Loucy (cell line): Measurements from ENCODE around the gene NBEA.

Experiments
- H2AFZ ChIP-seq: fragments of 200-600 bp; sonication (generic); 2 replicates; pipeline ENCODE4 v1.6.0; 2016; ENCODE audit warnings: antibody characterized with exemption, mild to moderate bottlenecking, low read length, moderate library complexity
- H3F3A ChIP-seq: fragments of 200-600 bp; 2 replicates; pipeline ENCODE4 v1.6.0; 2016; ENCODE audit warnings: antibody characterized with exemption, low read depth, mild to moderate bottlenecking
- H3K27me3 ChIP-seq: fragments of 200-600 bp; sonication (generic); 2 replicates; pipeline ENCODE4 v1.6.1; 2014; ENCODE audit warnings: low read length, mild to moderate bottlenecking; ENCODE audit not compliant: insufficient read depth, poor library complexity, severe bottlenecking
- H3K36me3 ChIP-seq: fragments of 200-600 bp; sonication (generic); 2 replicates; pipeline ENCODE4 v1.6.1; 2016; ENCODE audit warnings: low read length; ENCODE audit not compliant: insufficient read depth
- H3K4me1 ChIP-seq: fragments of 200-600 bp; sonication (generic); 2 replicates; pipeline ENCODE4 v1.5.1; 2014; ENCODE audit warnings: low read length, mild to moderate bottlenecking; ENCODE audit not compliant: insufficient read depth, poor library complexity, severe bottlenecking
- H3K4me2 ChIP-seq: fragments of 200-600 bp; sonication (generic); 2 replicates; pipeline ENCODE4 v1.6.0; 2014; ENCODE audit warnings: antibody characterized with exemption, low read length, low read depth, mild to moderate bottlenecking; ENCODE audit not compliant: poor library complexity, severe bottlenecking
- H3K4me3 ChIP-seq: fragments of 200-600 bp; sonication (generic); 2 replicates; pipeline ENCODE4 v1.5.1; 2014; ENCODE audit warnings: low read length, mild to moderate bottlenecking, mixed read lengths; ENCODE audit not compliant: poor library complexity, severe bottlenecking
- H3K79me2 ChIP-seq: fragments of 200-600 bp; sonication (generic); 2 replicates; pipeline ENCODE4 v1.6.1; 2014; ENCODE audit warnings: low read length; ENCODE audit not compliant: insufficient read depth
- H3K9ac ChIP-seq: fragments of 200-600 bp; sonication (generic); 2 replicates; pipeline ENCODE4 v1.6.0; 2014; ENCODE audit warnings: mild to moderate bottlenecking, low read depth, low read length, moderate library complexity; ENCODE audit not compliant: poor library complexity, severe bottlenecking
- H3K9me2 ChIP-seq: fragments of 200-600 bp; sonication (generic); replicated peaks from 2 replicates; pipeline ENCODE4 v1.6.1; 2016; ENCODE audit warnings: low read depth, low read length, mixed read lengths
- H3K9me3 ChIP-seq: fragments of 200-600 bp; sonication (generic); 2 replicates; pipeline ENCODE4 v1.6.1; 2014; ENCODE audit warnings: mild to moderate bottlenecking, antibody characterized with exemption, low read length, low read depth; ENCODE audit not compliant: insufficient read depth
- H4K20me1 ChIP-seq: fragments of 200-600 bp; sonication (generic); 2 replicates; pipeline ENCODE4 v1.6.0; 2014; ENCODE audit warnings: antibody characterized with exemption, low read length, mild to moderate bottlenecking; ENCODE audit not compliant: insufficient read depth, poor library complexity, severe bottlenecking
- CTCF ChIP-seq: fragments of 200-600 bp; sonication (generic); conservative IDR thresholded peaks from 2 replicates; pipeline ENCODE4 v1.5.1; 2014; ENCODE audit warnings: mild to moderate bottlenecking, antibody characterized with exemption, low read length
- EZH2phosphoT487 ChIP-seq: fragments of 200-600 bp; IDR thresholded peaks from 2 replicates; pipeline ENCODE4 v1.6.1; 2018; ENCODE audit warnings: antibody characterized with exemption, mild to moderate bottlenecking, moderate library complexity, borderline replicate concordance

Gene NBEA

GRCh38 chr13:35694031-35694430 lies 752.0 kb downstream of the NBEA start:
- H3K9ac ChIP-seq, result no peak overlapping the region
- no peak overlapping the region for H2AFZ ChIP-seq
- no peaks in the 10 kb centered on the region for H3K79me2 ChIP-seq
- H3F3A ChIP-seq, result no peaks in the 10 kb centered on the region
- H3K27me3 ChIP-seq, result no peaks in the 10 kb centered on the region
- no peaks in the 10 kb centered on the region for H4K20me1 ChIP-seq
- H3K4me1 ChIP-seq, result no peaks in the 10 kb centered on the region
- H3K4me2 ChIP-seq, result no peak overlapping the region
- no peak overlapping the region for H3K4me3 ChIP-seq
- no peaks in the 10 kb centered on the region for H3K9me2 ChIP-seq
- no peaks in the 10 kb centered on the region for H3K36me3 ChIP-seq
- TF ChIP-seq CTCF (no peak), EZH2phosphoT487 (no peak)
- H3K9me3 ChIP-seq, result no peaks in the 10 kb centered on the region

- Histone ChIP-seq H3K9me3 (no peaks in the 10 kb centered on the region), H3K36me3 (no peaks in the 10 kb centered on the region), H3K9me2 (no peaks in the 10 kb centered on the region), H2AFZ (no peak overlapping the region), H3K4me1 (no peaks in the 10 kb centered on the region), H4K20me1 (no peaks in the 10 kb centered on the region), H3K27me3 (no peaks in the 10 kb centered on the region), H3K4me2 (no peak overlapping the region), H3K79me2 (no peaks in the 10 kb centered on the region), H3K4me3 (no peak overlapping the region), H3F3A (no peaks in the 10 kb centered on the region), H3K9ac (no peak overlapping the region)
- TF ChIP-seq CTCF (no peak), EZH2phosphoT487 (no peak)
Measured at GRCh38 chr13:35694549-35695447, 752.7 kb downstream of the NBEA start.

DNA sequence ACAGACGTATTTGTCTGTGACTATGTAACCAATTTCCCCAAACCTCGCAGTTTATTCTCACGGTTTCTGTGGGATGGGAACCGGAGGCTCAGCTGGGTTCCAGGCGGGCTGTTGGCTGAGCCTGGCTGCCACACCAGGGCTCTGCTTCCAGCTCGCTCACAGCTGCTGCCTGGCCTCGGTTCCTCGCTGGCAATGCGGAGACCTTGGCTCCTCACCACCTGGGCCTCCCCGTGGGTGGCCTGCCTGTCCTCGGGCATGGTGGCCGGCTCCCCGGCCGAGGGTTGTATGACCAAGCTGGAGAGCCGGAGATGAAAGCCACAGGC lies 753.3 kb downstream of the NBEA start:
- Histone ChIP-seq H3K9ac (no peak overlapping the region), H3K9me2 (no peaks in the 10 kb centered on the region), H3F3A (no peaks in the 10 kb centered on the region), H2AFZ (no peak overlapping the region), H3K4me2 (no peak overlapping the region), H3K27me3 (no peaks in the 10 kb centered on the region), H3K4me1 (no peaks in the 10 kb centered on the region), H3K36me3 (no peaks in the 10 kb centered on the region), H3K9me3 (no peaks in the 10 kb centered on the region), H4K20me1 (no peaks in the 10 kb centered on the region), H3K4me3 (no peak overlapping the region), H3K79me2 (no peaks in the 10 kb centered on the region)
- TF ChIP-seq CTCF, result no peak
- no peak for TF ChIP-seq EZH2phosphoT487
